Heart left ventricle (tissue), 13 donors: ENCODE measurements around the gene TTPAL.

Experiments used
- CTCF ChIP-seq, 12 donors: fragments of 200-600 bp; sonication (generic) in 4 of 12; IDR thresholded peaks; one replicate each; pipeline versions ENCODE4 v1.5.0 to v1.8.0; 2018 to 2022; ENCODE audit warnings: antibody characterized with exemption in 12 of 12, mild to moderate bottlenecking in 5 of 12
- POLR2A ChIP-seq, 2 donors: fragments of 450-650 bp; IDR thresholded peaks; one replicate each; pipeline ENCODE4 v1.6.1; 2017; ENCODE audit warnings: antibody characterized with exemption in 2 of 2, mild to moderate bottlenecking in 2 of 2, moderate library complexity in 2 of 2
- donor health status: ischemic (EF 13 %, LVEDD 7.1; RV severe dilation, severe dysfunction).
- donor health status: DM: no; HTN: yes; CAD: no.
- donor health status: DM: no; HTN: no; CAD: no.
- donor health status: ischemic (EF 25% LVEDD 6.9; RV normal size, moderate dysfunction).
- donor health status: ischemic (EF 25% LVEDD 5.7; RV mildly dilated, moderate dysfunction).
- donor health status: ischemic (EF 35%, LVEDD 5.7; RV mildly dilated, moderate dysfunction).
- donor health status: nonischemic (EF 11% LVEDD 7.7; RV severe dilation, severe dysfunction).
- donor health status: DM: yes; HTN: yes; CAD: no.
- donor health status: PGD.
- donor health status: ischemic (EF 29% LVEDD 5.4; RV normal size, mild dysfunction).
- donor health status: nonischemic (EF 23%, LVEDD 6.1; RV moderate dilation, normal function).

- TF ChIP-seq POLR2A (IDR thresholded peaks at IDR 0.05) (no peak), CTCF (IDR thresholded peaks at IDR 0.05) (no peak)
These were observed 21.3 kb downstream of the TTPAL start for GRCh38 chr20:44496976-44497375.
